Body of pancreas (tissue), 4 donors: ENCODE results near the gene CELF1.

Experiments
- POLR2A ChIP-seq, 3 donors: fragments of 450-650 bp; IDR thresholded peaks; one replicate each; pipeline ENCODE4 v1.6.1; 2016; ENCODE audit warnings: antibody characterized with exemption in 3 of 3, mild to moderate bottlenecking in 2 of 3
- TF ChIP-seq, protein P1 (sequence below), 7 experiments: fragments of 450-650 bp in 4 of 7; fragments of 200-600 bp in 3 of 7; sonication (generic) in 3 of 7; IDR thresholded peaks; one replicate each; pipeline ENCODE4 v1.5.1; 2016 to 2019; ENCODE audit warnings: antibody characterized with exemption in 7 of 7

DNA sequence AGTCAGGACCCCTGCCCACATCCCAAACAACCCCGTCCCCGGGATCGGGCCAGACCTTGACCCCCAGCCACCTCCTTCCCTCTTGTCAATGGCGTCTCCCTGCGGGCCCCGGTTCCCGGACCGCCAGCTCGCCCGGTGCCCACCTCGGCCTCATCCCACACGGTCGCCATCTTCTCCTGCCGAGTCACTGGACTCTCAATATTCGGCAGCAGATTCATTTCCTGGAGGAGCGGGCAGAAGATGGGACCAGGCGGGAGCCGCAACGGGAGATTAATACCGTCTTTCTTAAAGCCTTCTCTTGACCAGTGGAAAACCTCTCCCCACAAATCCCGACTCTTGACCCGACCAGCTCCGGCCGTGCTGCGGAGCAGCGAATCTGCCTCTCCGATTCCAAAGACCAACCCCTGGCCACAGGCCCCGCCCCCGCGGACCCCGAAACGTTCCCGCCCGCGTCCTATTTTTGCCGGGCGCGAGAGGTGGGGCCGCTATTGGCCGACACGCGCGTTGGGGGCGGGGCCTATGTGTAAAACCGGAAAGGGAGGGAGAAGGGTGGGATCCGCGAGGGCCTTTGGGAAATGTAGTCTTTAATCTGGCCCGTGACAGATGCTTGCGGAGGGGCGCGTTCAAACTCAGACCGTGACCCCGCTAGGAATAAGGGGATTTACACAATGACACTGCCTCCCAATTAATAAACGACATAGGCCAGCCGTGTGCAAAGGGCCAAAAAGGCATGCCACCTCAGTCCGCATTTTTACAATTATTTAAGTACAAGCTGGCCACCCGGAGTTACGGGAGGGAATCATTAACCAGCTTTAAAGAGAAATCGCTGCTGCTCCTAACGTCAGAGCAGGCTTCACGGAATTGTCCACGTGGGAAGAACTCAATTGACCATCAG is 126.6 kb downstream of the CELF1 start, which contains the start of gene PSMC3:
- TF ChIP-seq, protein P1, sequence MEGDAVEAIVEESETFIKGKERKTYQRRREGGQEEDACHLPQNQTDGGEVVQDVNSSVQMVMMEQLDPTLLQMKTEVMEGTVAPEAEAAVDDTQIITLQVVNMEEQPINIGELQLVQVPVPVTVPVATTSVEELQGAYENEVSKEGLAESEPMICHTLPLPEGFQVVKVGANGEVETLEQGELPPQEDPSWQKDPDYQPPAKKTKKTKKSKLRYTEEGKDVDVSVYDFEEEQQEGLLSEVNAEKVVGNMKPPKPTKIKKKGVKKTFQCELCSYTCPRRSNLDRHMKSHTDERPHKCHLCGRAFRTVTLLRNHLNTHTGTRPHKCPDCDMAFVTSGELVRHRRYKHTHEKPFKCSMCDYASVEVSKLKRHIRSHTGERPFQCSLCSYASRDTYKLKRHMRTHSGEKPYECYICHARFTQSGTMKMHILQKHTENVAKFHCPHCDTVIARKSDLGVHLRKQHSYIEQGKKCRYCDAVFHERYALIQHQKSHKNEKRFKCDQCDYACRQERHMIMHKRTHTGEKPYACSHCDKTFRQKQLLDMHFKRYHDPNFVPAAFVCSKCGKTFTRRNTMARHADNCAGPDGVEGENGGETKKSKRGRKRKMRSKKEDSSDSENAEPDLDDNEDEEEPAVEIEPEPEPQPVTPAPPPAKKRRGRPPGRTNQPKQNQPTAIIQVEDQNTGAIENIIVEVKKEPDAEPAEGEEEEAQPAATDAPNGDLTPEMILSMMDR (IDR thresholded peaks at IDR 0.05): peak in 1 of 7 experiments; percentile 1
- peak; percentile 27 to 78 (median 76) for TF ChIP-seq POLR2A (IDR thresholded peaks at IDR 0.05)
